ENCODE results near the gene COMT. TPM values are rescaled to one million over a fixed set of nuclear protein-coding genes. Genes with fewer than 3 reads are reported as not detected.

COMT gene
- total and polyA plus RNA-seq, 9 of the 15 experiments (the other 6 are each of a cell fraction or from before 2014, with no cell fraction given): 12.5 to 351 (median 155) TPM

DNA sequence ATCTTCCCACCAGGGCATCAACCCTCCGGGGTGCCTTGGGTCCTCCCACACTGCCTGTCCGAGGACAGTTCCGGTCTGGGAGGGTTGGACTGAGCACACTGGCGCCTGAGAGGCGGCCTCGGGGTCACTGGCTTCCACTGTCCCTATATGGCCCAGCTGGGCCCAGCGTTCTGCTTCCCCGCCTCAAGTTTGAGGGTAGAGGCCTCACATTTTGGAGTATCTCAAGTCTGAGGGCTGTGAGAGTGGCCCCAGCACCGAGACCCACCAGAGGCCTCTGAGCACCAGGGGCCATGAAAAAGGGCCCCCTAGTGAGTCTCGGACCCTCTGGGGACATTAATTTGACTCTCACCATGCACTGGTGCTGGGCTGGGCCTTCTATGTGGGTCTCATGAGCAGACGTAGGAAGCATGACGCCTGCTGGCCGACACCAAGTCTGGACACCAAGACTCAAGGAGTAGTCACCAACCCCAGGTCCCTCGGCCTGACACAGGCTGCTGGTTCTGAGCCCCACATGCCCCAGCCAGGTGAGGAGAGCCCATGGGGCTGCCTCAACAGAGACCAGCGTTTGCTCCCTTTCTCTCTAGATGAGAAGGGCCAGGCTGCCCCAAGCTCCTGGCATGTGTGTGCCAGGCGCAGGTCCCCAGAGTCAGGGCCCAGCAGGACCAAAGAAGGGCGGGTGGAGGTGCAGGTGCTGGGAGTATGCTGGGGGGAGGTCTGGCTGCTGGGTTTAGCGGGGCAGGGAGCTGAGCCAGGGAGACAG is 47.6 kb downstream of the COMT start (continued):
- TF ChIP-seq, protein P1, sequence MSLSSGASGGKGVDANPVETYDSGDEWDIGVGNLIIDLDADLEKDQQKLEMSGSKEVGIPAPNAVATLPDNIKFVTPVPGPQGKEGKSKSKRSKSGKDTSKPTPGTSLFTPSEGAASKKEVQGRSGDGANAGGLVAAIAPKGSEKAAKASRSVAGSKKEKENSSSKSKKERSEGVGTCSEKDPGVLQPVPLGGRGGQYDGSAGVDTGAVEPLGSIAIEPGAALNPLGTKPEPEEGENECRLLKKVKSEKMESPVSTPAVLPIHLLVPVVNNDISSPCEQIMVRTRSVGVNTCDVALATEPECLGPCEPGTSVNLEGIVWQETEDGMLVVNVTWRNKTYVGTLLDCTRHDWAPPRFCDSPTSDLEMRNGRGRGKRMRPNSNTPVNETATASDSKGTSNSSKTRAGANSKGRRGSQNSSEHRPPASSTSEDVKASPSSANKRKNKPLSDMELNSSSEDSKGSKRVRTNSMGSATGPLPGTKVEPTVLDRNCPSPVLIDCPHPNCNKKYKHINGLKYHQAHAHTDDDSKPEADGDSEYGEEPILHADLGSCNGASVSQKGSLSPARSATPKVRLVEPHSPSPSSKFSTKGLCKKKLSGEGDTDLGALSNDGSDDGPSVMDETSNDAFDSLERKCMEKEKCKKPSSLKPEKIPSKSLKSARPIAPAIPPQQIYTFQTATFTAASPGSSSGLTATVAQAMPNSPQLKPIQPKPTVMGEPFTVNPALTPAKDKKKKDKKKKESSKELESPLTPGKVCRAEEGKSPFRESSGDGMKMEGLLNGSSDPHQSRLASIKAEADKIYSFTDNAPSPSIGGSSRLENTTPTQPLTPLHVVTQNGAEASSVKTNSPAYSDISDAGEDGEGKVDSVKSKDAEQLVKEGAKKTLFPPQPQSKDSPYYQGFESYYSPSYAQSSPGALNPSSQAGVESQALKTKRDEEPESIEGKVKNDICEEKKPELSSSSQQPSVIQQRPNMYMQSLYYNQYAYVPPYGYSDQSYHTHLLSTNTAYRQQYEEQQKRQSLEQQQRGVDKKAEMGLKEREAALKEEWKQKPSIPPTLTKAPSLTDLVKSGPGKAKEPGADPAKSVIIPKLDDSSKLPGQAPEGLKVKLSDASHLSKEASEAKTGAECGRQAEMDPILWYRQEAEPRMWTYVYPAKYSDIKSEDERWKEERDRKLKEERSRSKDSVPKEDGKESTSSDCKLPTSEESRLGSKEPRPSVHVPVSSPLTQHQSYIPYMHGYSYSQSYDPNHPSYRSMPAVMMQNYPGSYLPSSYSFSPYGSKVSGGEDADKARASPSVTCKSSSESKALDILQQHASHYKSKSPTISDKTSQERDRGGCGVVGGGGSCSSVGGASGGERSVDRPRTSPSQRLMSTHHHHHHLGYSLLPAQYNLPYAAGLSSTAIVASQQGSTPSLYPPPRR (CRISPR knock-in tag; IDR thresholded peaks at IDR 0.05; ENCODE audit: borderline replicate concordance): no peak
- no peak for TF ChIP-seq ADNP (tag; IDR thresholded peaks at IDR 0.05)
- TF ChIP-seq ZNF561 (CRISPR knock-in tag; conservative IDR thresholded peaks at IDR 0.05): no peak
- no peak for TF ChIP-seq FOXJ2 (tag; IDR thresholded peaks at IDR 0.05)
- TF ChIP-seq STAG1 (CRISPR knock-in tag; IDR thresholded peaks at IDR 0.05; ENCODE audit: borderline replicate concordance): no peak
- TF ChIP-seq ZNF311 (CRISPR knock-in tag; IDR thresholded peaks at IDR 0.05): no peak
- no peak for TF ChIP-seq BCOR (IDR thresholded peaks at IDR 0.05)
- TF ChIP-seq CREBBP (IDR thresholded peaks at IDR 0.05; ENCODE audit: low read depth, low read length): no peak
- no peak for TF ChIP-seq ZNF23 (CRISPR knock-in tag; IDR thresholded peaks at IDR 0.05)
- TF ChIP-seq SAFB (IDR thresholded peaks at IDR 0.05; ENCODE audit: borderline replicate concordance, low read depth, low read length): no peak
- TF ChIP-seq NCOA2 (IDR thresholded peaks at IDR 0.05; ENCODE audit: partially characterized antibody in 2 of 2): no peak
- no peak for TF ChIP-seq RBM25 (IDR thresholded peaks at IDR 0.05; ENCODE audit: low read depth, low read length, severe bottlenecking)
- TF ChIP-seq, protein P2, sequence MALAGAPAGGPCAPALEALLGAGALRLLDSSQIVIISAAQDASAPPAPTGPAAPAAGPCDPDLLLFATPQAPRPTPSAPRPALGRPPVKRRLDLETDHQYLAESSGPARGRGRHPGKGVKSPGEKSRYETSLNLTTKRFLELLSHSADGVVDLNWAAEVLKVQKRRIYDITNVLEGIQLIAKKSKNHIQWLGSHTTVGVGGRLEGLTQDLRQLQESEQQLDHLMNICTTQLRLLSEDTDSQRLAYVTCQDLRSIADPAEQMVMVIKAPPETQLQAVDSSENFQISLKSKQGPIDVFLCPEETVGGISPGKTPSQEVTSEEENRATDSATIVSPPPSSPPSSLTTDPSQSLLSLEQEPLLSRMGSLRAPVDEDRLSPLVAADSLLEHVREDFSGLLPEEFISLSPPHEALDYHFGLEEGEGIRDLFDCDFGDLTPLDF (CRISPR knock-in tag; IDR thresholded peaks at IDR 0.05): no peak; the same call in 1 of the 2 replicates
- TF ChIP-seq TCF3 (CRISPR knock-in tag; IDR thresholded peaks at IDR 0.05): no peak
- TF ChIP-seq, protein P3, sequence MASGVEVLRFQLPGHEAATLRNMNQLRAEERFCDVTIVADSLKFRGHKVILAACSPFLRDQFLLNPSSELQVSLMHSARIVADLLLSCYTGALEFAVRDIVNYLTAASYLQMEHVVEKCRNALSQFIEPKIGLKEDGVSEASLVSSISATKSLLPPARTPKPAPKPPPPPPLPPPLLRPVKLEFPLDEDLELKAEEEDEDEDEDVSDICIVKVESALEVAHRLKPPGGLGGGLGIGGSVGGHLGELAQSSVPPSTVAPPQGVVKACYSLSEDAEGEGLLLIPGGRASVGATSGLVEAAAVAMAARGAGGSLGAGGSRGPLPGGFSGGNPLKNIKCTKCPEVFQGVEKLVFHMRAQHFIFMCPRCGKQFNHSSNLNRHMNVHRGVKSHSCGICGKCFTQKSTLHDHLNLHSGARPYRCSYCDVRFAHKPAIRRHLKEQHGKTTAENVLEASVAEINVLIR (CRISPR knock-in tag; IDR thresholded peaks at IDR 0.05): no peak
- TF ChIP-seq TEAD1 (CRISPR knock-in tag; IDR thresholded peaks at IDR 0.05): 0 out of 4 replicates have a peak, but pooled peaks of 1 of the 2 experiments have one; percentile 21
- peak; percentile 54 for TF ChIP-seq CHD1 (IDR thresholded peaks at IDR 0.05; ENCODE audit: low read length)
- no peak; the same call in 1 of the 2 replicates for TF ChIP-seq RNF2 (IDR thresholded peaks at IDR 0.05)
- TF ChIP-seq IRF2 (CRISPR knock-in tag; IDR thresholded peaks at IDR 0.05): no peak
- TF ChIP-seq SMAD3 (CRISPR knock-in tag; conservative IDR thresholded peaks at IDR 0.05): no peak; the same call in 1 of the 2 replicates
- TF ChIP-seq PRMT5 (CRISPR knock-in tag; IDR thresholded peaks at IDR 0.05): no peak
- TF ChIP-seq HNRNPL (IDR thresholded peaks at IDR 0.05; ENCODE audit: low read depth, low read length): no peak
- no peak for TF ChIP-seq ZNF57 (CRISPR knock-in tag; IDR thresholded peaks at IDR 0.05)
